T1000 (cell line): Measurements from ENCODE around the gene APOBEC4.

ENCODE experiments used
- DNase-seq: peaks from one replicate; lab custom pipeline; 2025; ENCODE audit warnings: mixed read lengths; lab: John Stamatoyannopoulos, UW

APOBEC4 gene

DNA sequence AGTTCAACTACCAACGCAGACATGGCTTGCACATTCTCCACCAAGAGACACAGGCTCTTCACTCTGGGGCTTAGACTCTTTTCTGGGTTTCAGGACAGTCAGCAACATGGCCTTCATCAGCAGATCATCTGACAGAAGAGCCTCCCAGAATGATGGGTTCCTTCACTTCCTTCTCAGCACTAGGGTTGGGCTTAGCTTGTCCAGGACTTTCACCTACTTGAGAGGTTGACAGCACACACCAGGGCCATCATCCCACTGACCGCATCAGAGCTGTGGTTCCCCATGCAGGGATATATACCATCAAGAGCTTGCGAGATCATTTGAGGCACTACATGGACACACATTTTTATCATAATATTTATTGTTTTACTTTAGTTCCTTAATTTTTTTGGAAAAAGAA is 52.5 kb downstream of the APOBEC4 start:
- DNase-seq: no peak

DNA sequence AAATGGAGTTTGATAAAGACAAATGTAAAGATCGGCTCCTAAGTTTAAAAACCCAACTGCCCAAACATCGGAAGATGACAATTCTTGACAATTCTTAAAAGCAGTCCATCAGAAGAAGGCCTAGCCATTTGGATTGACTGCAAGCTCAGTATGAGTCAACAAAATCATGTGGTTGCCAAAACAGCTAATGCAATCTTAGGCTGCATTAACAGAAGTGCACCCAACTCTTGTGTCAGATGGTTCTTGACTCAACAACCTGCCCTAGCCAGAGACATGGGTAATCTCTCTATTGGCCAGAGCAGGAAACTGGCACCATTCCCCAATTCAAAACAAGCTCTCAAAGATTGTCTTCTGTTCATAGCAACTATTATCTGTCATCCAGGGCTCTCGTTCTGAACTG is 53.0 kb downstream of the APOBEC4 start:
- DNase-seq: no peak

DNA sequence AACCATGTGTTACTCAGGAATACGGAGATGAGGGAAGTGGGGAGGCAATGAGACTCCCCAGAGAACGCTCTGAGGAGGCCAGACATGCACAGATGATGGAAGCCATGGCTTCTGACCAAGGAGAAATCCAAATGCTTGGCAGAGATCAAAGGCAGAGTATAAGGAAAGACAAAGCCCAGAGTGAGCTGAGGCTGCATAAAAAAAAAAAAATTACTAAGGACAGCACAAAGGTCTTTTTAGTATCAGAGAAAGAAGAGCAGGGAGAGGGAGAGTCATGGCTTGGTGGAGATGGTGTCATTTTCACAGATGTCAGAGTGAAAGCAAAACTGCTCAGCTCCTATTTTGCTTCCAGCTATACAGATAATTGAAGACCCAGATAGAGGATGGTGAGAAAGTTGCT is 54.7 kb downstream of the APOBEC4 start:
- DNase-seq: no peak

DNA sequence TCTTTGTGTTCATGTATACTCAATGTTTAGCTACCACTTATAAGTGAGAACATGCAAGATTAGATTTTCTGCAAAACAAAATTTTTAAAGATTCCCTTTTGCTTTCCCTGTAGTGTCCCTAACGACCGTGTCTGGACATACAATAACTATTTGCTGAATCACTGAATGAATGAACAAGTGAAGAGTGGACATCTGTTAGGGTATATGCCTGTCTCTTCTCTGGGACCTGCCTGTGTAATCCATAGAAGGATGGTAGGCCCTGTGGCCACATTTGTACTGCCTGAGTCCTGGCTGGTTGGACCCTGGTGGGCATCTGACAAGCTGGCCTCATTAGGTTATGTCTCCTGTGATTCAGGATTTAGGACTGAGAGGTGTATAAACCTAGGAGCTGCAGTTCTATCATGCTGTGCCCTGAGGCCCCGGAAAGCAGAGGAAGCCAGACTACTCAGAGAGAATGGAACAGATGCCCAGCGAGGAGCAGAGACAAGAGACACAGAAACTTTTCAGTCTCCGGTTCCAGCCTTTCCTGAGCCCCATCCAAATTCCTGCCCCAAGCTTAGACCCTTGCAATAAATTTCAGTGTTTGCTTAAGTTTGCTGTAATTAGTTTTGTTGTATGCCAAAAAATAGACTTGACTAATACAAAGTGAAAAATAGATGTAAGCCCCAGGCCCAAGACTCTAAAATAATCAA is 55.3 kb downstream of the APOBEC4 start:
- no peak for DNase-seq

DNA sequence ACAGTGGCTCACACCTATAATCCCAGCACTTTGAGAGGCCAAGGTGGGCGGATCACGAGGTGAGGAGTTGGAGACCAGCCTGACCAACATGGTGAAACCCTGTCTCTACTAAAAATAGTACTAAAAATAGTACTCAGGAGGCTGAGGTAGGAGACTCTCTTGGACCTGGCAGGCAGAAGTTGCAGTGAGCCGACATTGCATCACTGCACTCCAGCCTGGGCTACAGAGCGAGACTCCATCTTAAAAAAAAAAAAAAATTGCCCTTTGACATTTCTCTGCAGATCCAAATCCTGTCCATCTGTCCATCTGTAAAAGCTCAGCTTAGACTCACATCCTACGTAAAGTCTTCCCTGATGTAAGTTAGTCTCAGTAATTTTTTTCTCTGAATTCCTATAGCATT is 56.6 kb downstream of the APOBEC4 start:
- DNase-seq: no peak
